GM18867 (cell line): ENCODE measurements around the gene NPFFR2.
"Not testable (repeated sequence)": the region's sequence is repeated elsewhere in the genome, so short reads cannot be mapped to it uniquely, and the experiment has no call there.

ENCODE experiments used
- ATAC-seq: cut with Tn5 transposase; IDR thresholded peaks from one replicate; pipeline ENCODE4 v1.9.1; 2021; ENCODE audit warnings: mild to moderate bottlenecking, moderate library complexity; ENCODE audit not compliant: unreplicated experiment

NPFFR2 gene

DNA sequence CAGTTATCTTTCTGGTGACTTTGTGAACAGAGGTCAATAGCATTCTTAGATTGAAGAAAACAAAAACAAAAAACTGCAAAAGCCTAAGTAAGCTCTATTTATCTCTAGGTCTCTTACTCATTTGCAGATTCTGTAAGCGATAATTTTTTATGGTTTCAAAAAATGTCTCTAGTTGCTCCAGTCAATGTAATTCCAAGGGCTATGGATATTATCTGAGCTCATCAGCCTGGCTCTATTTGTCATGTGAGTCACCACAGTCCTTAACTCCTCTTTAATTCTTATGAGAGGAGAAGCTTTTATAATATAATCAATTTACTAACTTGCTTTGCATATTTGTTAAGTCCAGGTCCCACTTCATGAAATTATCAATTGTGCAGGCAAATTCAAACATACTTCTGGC, 79.1 kb downstream of the NPFFR2 start:
- no peak for ATAC-seq

GRCh38 chr4:72111863-72112262, 80.1 kb downstream of the NPFFR2 start:
- ATAC-seq: no peak

GRCh38 chr4:72112514-72113156, 80.8 kb downstream of the NPFFR2 start:
- peak; percentile 97 for ATAC-seq

DNA sequence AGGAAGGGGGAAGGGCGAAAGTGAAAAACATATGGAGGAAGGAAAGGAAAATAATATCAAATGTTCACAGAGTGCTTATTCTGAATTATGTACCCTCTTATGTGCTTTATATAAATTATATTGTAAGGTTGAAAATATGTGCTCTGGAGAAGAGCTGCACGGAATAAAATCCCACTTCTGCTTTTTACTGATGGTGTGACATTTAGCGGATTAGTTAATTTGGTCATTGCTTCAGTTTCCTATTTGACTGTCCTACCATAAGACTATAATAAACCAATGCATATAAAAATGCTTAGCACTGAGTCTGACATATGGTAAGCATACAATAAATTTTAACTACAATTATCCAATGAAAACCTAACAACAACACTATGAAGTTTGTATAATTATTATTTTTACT, 86.2 kb downstream of the NPFFR2 start:
- ATAC-seq: peak; percentile 97

GRCh38 chr4:72119946-72120345, 88.1 kb downstream of the NPFFR2 start:
- no peak for ATAC-seq

DNA sequence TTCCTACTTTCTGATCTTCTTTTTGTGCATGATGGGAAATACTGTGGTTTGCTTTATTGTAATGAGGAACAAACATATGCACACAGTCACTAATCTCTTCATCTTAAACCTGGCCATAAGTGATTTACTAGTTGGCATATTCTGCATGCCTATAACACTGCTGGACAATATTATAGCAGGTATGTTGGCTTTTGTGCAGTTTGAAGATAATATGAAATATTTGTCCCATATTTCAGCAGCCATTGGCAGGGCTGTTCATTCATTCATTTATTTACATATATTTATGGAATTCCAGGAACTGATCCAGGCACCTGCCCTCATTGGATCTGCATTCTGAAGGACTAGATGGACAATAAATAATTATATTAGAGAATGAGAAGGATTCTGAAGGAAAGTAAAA, 96.9 kb downstream of the NPFFR2 start:
- ATAC-seq: no peak

- no peak for ATAC-seq
Measured at GRCh38 chr4:72136429-72136828, 104.6 kb downstream of the NPFFR2 start.

- ATAC-seq: not testable (repeated sequence)
Measured at GRCh38 chr4:72139997-72140396, 108.2 kb downstream of the NPFFR2 start.

GRCh38 chr4:72144241-72144640, 112.4 kb downstream of the NPFFR2 start:
- no peak for ATAC-seq

DNA sequence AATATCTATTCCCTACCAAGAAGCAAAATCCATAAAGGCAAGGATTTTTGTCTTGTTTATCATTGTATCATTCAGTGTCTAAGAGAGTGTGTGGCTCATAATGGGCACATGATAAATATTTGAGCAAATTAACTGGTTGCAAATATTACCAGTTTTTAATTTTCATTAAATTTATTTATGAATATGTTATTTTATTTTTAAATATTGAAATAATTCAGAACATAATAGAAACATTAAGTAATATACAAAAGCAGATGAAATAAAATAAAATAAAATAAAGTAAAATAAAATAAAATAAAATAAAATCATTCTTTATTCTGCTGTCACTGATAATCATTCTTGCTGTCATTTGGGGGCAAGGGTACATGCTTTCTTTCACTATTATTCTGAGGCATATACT, 120.9 kb downstream of the NPFFR2 start:
- no peak for ATAC-seq

DNA sequence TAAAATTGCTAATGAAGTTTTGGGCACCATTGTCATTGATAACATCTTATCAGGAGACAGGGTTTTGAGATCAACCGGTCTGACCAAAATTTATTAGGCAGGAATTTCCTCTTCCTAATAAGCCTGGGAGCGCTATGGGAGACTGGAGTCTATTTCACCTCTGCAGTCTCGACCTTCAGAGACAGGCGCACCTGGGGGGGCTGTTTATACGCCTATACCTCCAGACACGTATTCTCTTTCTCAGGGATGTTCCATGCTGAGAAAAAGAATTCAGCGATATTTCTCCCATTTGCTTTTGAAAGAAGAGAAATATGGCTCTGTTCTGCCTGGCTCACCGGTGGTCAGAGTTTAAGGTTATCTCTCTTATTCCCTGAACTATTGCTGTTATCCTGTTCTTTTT, 121.8 kb downstream of the NPFFR2 start:
- not testable (repeated sequence) for ATAC-seq

GRCh38 chr4:72169285-72169684, 137.5 kb downstream of the NPFFR2 start:
- ATAC-seq: not testable (repeated sequence)

- ATAC-seq: no peak
Measured at GRCh38 chr4:72169861-72170260, 138.1 kb downstream of the NPFFR2 start.

DNA sequence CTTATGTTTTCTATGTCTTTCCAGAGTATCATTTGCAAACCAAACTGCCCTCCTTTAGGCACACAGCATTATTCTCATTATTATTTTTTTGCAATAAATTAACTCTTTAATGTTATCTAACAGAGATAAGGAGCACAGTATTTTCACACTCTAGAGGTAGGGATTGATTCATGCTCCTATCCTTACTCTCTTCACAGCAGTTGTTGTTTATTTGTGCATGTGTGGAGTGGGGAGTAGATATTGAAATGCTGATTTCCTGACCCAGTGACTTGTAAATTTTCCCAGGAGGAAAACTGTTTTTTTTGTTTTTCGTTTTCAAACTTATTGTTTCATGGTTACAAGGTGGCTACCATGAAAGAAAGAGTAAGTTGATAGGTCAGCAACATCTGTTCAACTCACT, 140.0 kb downstream of the NPFFR2 start:
- no peak for ATAC-seq

DNA sequence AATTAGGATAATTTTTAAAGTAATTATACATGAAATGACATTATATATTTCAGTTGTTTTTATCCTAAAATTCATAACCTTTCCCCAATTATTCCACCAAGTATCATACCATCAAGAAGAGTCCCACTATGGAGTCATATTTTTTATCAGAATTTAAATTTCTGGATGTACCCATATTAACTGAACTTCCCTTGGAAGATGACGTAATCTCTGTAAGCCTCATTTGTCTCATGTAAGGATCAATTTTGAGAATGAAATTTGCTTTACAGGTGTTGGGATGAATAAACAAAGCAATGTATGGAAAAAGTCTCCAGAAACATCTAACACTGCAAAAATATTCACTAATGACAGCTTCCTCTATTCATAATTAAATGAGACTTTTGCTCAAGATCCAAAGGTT, 147.5 kb downstream of the NPFFR2 start:
- ATAC-seq: no peak

- ATAC-seq: peak; percentile 94
Measured at GRCh38 chr4:72186714-72187113, 154.9 kb downstream of the NPFFR2 start.

GRCh38 chr4:72194046-72194445, 162.2 kb downstream of the NPFFR2 start:
- ATAC-seq: no peak

DNA sequence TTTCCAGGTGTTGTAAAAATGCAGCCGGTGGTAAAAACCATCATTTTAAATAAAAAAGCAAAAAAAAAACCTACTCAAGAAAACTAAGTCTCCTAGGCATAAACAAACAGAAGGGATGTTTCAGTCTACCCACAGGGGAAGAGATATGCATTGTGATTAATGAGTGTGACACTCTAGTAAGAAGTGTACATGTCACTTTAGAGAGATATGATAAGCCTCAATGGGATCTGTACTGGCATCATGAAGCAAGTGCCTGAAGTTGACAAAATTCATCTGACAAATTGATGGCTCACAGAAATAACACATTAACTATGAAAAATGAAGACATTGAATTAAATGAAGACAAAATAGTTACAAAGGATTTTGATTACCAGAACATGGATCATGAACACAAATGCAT, 162.7 kb downstream of the NPFFR2 start:
- ATAC-seq: no peak
